ENCODE results near the gene STC2. TPM values are rescaled to one million over a fixed set of nuclear protein-coding genes. Genes with fewer than 3 reads are reported as not detected.

Gene STC2
- polyA plus RNA-seq, 1 donor (not counting 4 experiments of a cell fraction or from before 2014, with no cell fraction given) = 4.3 TPM

GRCh38 chr5:173321886-173322285 lies 6.3 kb downstream of the STC2 start:
- Histone ChIP-seq H3K4me1 (ENCODE audit: control insufficient read depth, extremely low read depth, insufficient read depth, low read length) (peaks cover 26% of the 10 kb centered on the region), H2AFZ (ENCODE audit: control insufficient read depth, low read length) (no peak overlapping the region), H4K20me1 (ENCODE audit: control insufficient read depth, extremely low read depth, insufficient read depth, low read length) (peaks cover 3% of the 10 kb centered on the region), H3K4me2 (ENCODE audit: control insufficient read depth, extremely low read depth, insufficient read depth, low read depth, low read length) (no peak overlapping the region), H3K9me3 (ENCODE audit: control insufficient read depth, low read depth, low read length) (no peaks in the 10 kb centered on the region), H3K27me3 (ENCODE audit: control insufficient read depth, extremely low read depth, insufficient read depth, low read length) (peaks cover 20% of the 10 kb centered on the region), H3K79me2 (ENCODE audit: control insufficient read depth, insufficient read depth, low read length) (no peaks in the 10 kb centered on the region), H3K4me3 (ENCODE audit: control insufficient read depth in 2 of 3, extremely low read depth in 1 of 3, insufficient read depth in 2 of 3, low read depth in 1 of 3, low read length in 3 of 3) (no peak overlapping the region), H3K9me1 (ENCODE audit: control insufficient read depth, extremely low read depth, insufficient read depth, low read length) (no peaks in the 10 kb centered on the region), H3K36me3 (ENCODE audit: control insufficient read depth in 2 of 2, extremely low read depth in 1 of 2, insufficient read depth in 2 of 2, low read length in 2 of 2) (peaks cover 0 to 25% of the 10 kb centered on the region in 2 experiments), H3K27ac (ENCODE audit: control insufficient read depth, insufficient read depth, low read length) (no peak overlapping the region), H3K9ac (ENCODE audit: control insufficient read depth, extremely low read depth, insufficient read depth, low read length) (no peak overlapping the region)
- TF ChIP-seq CTCF (optimal IDR thresholded peaks at IDR 0.05 in 1 of 3, IDR thresholded peaks at IDR 0.05 in 1 of 3, conservative IDR thresholded peaks at IDR 0.05 in 1 of 3; ENCODE audit: extremely low read depth in 1 of 3, insufficient read depth in 2 of 3, low read length in 3 of 3) (no peak), EZH2 (IDR thresholded peaks at IDR 0.05; ENCODE audit: low read length) (no peak)
- DNase-seq (ENCODE audit: low read depth, low spot score) (no peak), FAIRE-seq (no peak)
- dilution Hi-C loops (cut with MboI; ENCODE audit: extremely low pct_ligation_motif_present, low sequenced_read_pairs) = no loop called here

- DNase-seq (ENCODE audit: low read depth, low spot score) = no peak
- no peak for FAIRE-seq
- Histone ChIP-seq H3K4me3 (ENCODE audit: control insufficient read depth in 2 of 3, extremely low read depth in 1 of 3, insufficient read depth in 2 of 3, low read depth in 1 of 3, low read length in 3 of 3) (no peak overlapping the region), H2AFZ (ENCODE audit: control insufficient read depth, low read length) (no peak overlapping the region), H3K36me3 (ENCODE audit: control insufficient read depth in 2 of 2, extremely low read depth in 1 of 2, insufficient read depth in 2 of 2, low read length in 2 of 2) (peaks cover 0 to 19% of the 10 kb centered on the region in 2 experiments), H3K9ac (ENCODE audit: control insufficient read depth, extremely low read depth, insufficient read depth, low read length) (no peak overlapping the region), H4K20me1 (ENCODE audit: control insufficient read depth, extremely low read depth, insufficient read depth, low read length) (peaks cover 3% of the 10 kb centered on the region), H3K27ac (ENCODE audit: control insufficient read depth, insufficient read depth, low read length) (no peak overlapping the region), H3K4me1 (ENCODE audit: control insufficient read depth, extremely low read depth, insufficient read depth, low read length) (peaks cover 20% of the 10 kb centered on the region), H3K27me3 (ENCODE audit: control insufficient read depth, extremely low read depth, insufficient read depth, low read length) (peaks cover 6% of the 10 kb centered on the region), H3K9me3 (ENCODE audit: control insufficient read depth, low read depth, low read length) (no peaks in the 10 kb centered on the region), H3K9me1 (ENCODE audit: control insufficient read depth, extremely low read depth, insufficient read depth, low read length) (no peaks in the 10 kb centered on the region), H3K79me2 (ENCODE audit: control insufficient read depth, insufficient read depth, low read length) (no peaks in the 10 kb centered on the region), H3K4me2 (ENCODE audit: control insufficient read depth, extremely low read depth, insufficient read depth, low read depth, low read length) (no peak overlapping the region)
- no peak for TF ChIP-seq CTCF (optimal IDR thresholded peaks at IDR 0.05 in 1 of 3, IDR thresholded peaks at IDR 0.05 in 1 of 3, conservative IDR thresholded peaks at IDR 0.05 in 1 of 3; ENCODE audit: extremely low read depth in 1 of 3, insufficient read depth in 2 of 3, low read length in 3 of 3)
- no peak for TF ChIP-seq EZH2 (IDR thresholded peaks at IDR 0.05; ENCODE audit: low read length)
- dilution Hi-C loops (cut with MboI; ENCODE audit: extremely low pct_ligation_motif_present, low sequenced_read_pairs) = no loop called here
Measured at GRCh38 chr5:173320259-173320658, 8.0 kb downstream of the STC2 start.

Measured in keratinocyte (primary cell).